HTR-8/SVneo (cell line): ENCODE results near the gene MEIS2.

Source experiments
- DNase-seq: peaks from one replicate; pipeline ENCODE4 v3.0.0; 2011; ENCODE audit warnings: low spot score, mixed read lengths; ENCODE audit not compliant: insufficient read length
- FAIRE-seq: peaks from 2 replicates; lab custom pipeline; 2011; peaks lifted over from hg19 to GRCh38; lab: Jason Lieb, UNC

MEIS2 gene

DNA sequence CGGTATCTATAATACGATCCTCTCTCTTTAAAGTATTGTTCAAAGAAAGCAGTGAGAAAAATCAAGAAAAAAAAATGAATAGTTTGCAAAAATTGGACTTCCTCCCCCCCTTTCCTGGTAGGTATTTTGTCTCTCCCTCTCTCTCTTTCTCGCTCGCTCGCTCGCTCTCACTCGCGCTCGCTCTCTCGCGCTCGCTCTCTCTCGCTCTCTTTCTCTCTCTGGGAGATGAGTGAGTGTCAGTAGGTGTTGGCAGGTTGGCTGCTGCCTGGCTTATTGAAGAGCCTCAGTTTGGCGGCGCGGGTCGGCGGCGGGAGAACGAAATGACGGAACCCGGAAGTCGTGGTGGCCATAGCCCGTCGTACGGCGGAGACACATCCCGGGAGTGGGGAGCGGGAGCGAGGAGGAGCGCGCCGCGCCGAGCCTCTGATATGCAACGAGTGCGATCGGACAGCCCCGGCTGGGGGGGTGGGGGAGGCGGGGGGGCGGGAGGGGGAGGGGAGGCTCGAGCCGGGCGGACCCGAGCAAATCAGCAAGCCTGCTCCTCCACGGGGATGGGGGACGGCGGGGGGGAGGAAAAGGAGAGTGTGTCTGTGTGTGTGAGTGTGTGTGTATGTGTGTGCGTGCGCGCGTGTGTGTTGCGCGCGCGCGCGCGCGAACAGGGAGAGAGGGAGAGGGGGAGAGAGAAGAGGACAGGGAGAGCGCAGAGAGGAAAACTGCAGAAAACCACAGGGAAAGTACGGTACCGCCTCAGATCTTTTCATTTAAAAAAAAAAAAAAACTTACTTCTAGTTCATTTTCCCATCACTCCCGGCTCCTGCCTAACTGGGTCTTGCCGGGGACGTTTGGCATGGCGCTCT, at the start of gene MEIS2:
Gene MEIS2 (minus strand): TSS at position 441 of the 857 bp plus-strand sequence. CDS start 1,083 bp downstream, outside the sequence.
- peak; percentile 81 for DNase-seq
- FAIRE-seq, result peak; percentile 4

- DNase-seq (no peak), FAIRE-seq (no peak)
Measured at GRCh38 chr15:37149146-37149545, 48.8 kb upstream of the MEIS2 start.

DNA sequence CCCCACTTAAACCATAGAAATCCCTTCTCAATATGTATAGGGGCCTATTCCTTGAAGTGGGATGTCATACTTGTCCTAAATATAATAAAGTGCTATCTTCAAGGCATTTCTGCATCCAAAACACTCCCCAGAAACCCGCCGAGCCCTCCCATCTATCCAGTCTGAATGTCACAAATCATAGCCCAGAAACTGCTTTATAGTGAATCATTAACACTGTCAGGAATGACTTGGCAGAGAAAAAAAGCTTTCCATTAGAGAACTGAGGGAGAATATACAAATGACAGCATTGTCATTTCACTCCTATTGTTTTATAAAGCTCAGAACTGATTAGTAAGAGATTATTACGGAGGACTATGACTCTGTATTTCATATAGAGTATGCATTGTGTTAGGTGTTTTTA, 48.4 kb upstream of the MEIS2 start:
- FAIRE-seq, result no peak
- no peak for DNase-seq

GRCh38 chr15:37143351-37143750, 43.0 kb upstream of the MEIS2 start:
- FAIRE-seq, result no peak
- no peak for DNase-seq

- FAIRE-seq, result no peak
- DNase-seq, result no peak
Measured at GRCh38 chr15:37142371-37142770, 42.0 kb upstream of the MEIS2 start.

- DNase-seq (no peak), FAIRE-seq (no peak)
Measured at GRCh38 chr15:37140531-37141058, 40.2 kb upstream of the MEIS2 start.

- DNase-seq, result no peak
- FAIRE-seq, result no peak
Measured at GRCh38 chr15:37138591-37139215, 38.4 kb upstream of the MEIS2 start.

DNA sequence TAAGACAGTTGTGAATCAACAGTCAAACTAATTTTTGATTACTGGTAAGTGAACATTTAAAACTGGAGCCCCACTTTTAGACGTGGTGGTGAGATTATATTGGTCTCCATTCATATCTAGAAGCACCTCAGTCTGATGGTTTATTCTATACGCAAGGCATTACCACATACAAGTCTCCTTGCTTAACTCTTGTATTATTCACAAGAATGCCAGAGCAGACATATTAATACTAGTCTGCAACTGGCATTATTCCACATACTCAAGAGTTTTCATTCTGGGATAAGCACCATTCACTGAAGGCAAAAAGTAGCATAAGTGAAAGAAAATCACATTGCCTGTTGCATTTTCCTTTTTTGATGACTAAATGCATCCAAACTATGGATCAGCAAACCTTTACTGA, 36.9 kb upstream of the MEIS2 start:
- DNase-seq (no peak), FAIRE-seq (no peak)

DNA sequence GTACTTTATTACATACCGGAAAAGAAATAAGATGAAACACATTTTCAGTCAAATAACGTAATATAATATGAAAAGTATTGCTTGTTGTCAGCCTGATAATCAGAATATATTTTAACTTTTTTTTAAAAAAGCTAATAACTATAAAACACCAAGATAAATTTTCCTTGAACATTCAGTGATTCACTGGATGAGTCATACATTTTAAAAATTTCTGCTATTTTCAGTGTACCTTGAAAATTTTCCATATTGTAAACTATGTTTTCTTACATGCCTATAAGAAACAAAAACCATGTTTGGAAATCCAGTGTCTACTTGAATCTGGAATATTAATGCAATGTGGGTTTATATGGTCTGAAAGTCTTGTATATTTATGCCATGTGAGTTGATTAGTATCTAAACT, 36.3 kb upstream of the MEIS2 start:
- DNase-seq (no peak), FAIRE-seq (no peak)

GRCh38 chr15:37135225-37135624, 34.9 kb upstream of the MEIS2 start:
- no peak for FAIRE-seq
- no peak for DNase-seq

DNA sequence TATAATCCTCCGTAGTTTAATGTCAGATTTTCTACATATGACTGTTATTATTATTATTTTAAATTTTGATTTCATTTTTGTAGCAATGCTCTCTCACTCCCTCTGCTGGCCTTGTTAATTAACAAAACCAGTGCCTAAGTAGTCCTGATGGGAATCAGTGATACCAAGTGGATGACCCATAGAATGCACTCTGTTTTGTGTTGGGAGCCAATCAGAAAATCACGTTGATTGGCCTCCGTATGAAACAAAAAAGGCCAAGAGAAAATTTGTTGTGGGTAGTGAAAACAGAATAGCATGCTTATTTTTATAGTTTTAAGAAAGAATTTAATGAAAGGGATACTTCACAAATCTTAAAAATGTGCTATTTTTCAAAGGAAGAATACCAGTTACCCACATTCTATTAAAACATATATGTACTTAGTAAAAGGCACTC, 34.4 kb upstream of the MEIS2 start:
- FAIRE-seq, result no peak
- DNase-seq, result peak; percentile 35

DNA sequence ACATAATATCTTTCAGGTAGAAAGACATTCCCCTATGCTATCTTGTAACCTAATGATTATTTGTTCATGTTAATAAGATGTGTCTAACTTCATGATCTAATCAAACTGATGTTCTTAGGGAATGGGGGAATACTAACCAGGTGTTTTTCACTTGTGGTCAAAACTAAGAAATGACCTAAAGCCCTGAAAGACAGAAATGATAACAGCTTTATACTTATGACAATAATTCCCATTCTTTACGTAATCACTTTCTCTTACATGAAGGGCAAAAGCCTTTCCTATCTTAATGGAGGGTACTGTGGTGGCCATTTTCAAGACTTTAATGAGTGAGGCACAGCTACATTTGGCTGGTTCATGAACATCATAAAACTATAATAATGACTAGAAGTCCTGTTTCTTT, 33.9 kb upstream of the MEIS2 start:
- DNase-seq (no peak), FAIRE-seq (no peak)

GRCh38 chr15:37133602-37134001, 33.3 kb upstream of the MEIS2 start:
- no peak for DNase-seq
- FAIRE-seq, result no peak

GRCh38 chr15:37132826-37133417, 32.6 kb upstream of the MEIS2 start:
- FAIRE-seq (no peak), DNase-seq (no peak)

GRCh38 chr15:37131621-37132020, 31.3 kb upstream of the MEIS2 start:
- FAIRE-seq (no peak), DNase-seq (no peak)

DNA sequence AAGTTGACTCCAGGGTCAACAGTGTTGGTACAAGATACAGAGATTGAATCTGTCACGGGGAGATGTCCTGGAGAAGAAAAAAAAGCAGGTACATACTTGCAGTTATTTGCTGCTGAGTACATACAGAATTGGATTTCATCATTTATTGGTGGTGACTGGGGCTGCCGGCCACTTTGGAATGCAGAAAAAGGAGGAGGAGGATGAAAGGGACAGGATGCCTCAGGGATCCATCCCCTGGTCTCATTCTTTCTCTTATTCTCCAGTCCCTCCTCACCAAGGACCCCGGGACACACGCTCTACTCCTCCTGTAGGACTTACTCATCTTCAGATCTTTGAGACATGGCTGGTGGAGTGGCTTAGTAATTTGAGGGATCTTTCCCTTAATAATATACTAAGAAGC, 30.0 kb upstream of the MEIS2 start:
- DNase-seq (no peak), FAIRE-seq (no peak)

DNA sequence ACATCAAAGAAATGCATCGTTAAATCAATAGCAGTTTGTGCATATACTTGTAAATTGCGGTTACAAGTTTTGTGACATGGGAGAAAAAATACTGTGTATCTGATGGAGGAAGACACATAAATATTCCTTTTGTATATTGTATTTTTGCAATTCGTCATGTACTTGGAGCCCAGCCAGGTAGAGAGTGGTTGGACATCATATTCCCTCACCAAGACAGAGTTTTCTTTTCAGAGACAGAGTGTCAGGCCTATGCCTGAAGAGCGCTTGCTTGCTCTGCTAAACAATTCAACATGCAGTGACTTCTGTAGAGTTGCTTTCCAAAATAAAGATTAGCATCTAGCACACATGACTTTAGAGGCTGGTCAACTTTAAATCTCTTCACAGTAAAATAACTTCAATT, 24.8 kb upstream of the MEIS2 start:
- DNase-seq (no peak), FAIRE-seq (no peak)

DNA sequence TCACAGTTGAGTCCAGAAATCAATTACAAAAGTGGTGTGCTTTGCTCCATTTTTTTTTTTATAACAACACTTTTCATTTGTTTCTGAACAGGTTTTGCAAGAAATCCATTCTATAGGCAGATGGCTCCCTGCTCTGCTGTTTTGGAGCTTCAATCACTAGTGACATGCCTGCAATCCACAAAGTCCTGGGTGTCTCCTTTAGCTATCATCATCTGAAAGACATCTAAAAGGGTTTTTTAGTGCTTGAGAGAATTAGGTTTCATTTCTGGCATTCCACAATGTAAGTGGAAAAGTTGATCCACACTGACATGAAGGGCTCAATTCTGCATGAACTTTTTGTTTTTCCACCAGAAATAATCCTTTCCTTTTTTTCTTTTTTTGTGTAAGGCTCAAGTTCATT, 24.0 kb upstream of the MEIS2 start:
- FAIRE-seq, result no peak
- DNase-seq, result no peak

DNA sequence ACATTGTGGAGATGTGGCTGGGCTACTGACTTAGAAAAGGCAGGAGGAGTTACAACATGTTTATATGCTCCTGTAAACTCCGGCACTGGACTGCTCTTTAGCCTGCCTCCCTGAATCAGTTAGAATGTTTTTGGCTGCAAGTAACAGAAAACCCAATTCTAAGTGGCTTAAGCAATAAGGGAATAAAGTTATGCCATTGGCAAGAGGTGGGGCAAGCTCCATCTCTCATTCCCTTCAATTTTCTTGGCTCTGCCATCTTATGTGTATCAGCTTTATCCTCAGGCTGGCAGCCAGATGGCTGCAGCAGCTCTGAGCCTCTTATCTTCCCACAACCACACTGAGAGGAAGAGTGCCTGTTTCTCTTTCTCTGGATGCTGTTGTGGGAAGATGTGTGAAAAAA, 22.4 kb upstream of the MEIS2 start:
- no peak for DNase-seq
- FAIRE-seq, result no peak

- FAIRE-seq (no peak), DNase-seq (no peak)
Measured at GRCh38 chr15:37121492-37121891, 21.1 kb upstream of the MEIS2 start.

DNA sequence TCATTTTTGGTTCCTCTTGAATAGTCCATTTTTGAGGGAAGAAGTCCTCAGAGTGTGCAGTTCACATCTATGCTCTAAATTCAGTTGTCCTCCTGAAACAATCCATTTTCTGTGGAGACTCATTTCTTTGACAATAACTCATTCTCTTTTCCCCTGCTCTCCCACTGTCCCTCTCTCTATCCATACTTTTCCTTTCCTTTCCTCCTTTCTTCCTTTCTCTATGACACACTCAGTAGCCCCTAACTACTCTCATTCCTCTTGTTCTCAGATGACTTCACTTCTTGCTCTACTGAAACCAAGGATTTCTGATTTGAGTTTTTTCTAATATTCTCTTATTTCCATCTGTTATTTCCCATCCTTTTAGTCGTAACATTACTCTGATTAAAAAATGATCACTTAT, 16.7 kb upstream of the MEIS2 start:
- FAIRE-seq (no peak), DNase-seq (no peak)
